HepG2 (cell line): ENCODE data around the gene LOC128125822.

Experiments used
- ATF7-NPFF ChIP-seq: sonication (generic); formaldehyde crosslinking; IDR thresholded peaks from 2 replicates; pipeline ENCODE4 v1.8.1; 2023; ENCODE audit warnings: mild to moderate bottlenecking, low read depth, missing genetic modification reagents, moderate library complexity
- BATF2 ChIP-seq: sonication (generic); formaldehyde crosslinking; IDR thresholded peaks from 2 replicates; pipeline ENCODE4 v1.8.0; 2022; ENCODE audit warnings: mild to moderate bottlenecking, missing genetic modification reagents, moderate library complexity
- BRCA1 ChIP-seq: sonication (generic); formaldehyde crosslinking; IDR thresholded peaks from 2 replicates; pipeline ENCODE4 v1.4.0; 2020; ENCODE audit warnings: missing genetic modification reagents
- CSRNP2 ChIP-seq: sonication (generic); formaldehyde crosslinking; conservative IDR thresholded peaks from 2 replicates; pipeline ENCODE4 v1.8.0; 2022; ENCODE audit warnings: low read depth, missing genetic modification reagents
- EHMT2 ChIP-seq: fragments of 200-600 bp; sonication (generic); IDR thresholded peaks from 2 replicates; pipeline ENCODE4 v1.7.0; 2017; ENCODE audit warnings: antibody characterized with exemption, low read depth, low read length, borderline replicate concordance
- FOXK1 ChIP-seq: sonication (generic); formaldehyde crosslinking; IDR thresholded peaks from 2 replicates; pipeline ENCODE4 v1.4.0; 2020; ENCODE audit warnings: low read depth, missing genetic modification reagents, borderline replicate concordance
- GPN1 ChIP-seq: sonication (generic); formaldehyde crosslinking; IDR thresholded peaks from 2 replicates; pipeline ENCODE4 v1.5.1; 2020; ENCODE audit warnings: missing genetic modification reagents, borderline replicate concordance
- HDAC1 ChIP-seq: sonication (generic); formaldehyde crosslinking; IDR thresholded peaks from 2 replicates; pipeline ENCODE4 v1.5.1; 2020; ENCODE audit warnings: mild to moderate bottlenecking, missing genetic modification reagents
- HDAC6 ChIP-seq: fragments of 200-600 bp; sonication (generic); IDR thresholded peaks from 2 replicates; pipeline ENCODE4 v1.7.0; 2017; ENCODE audit warnings: mild to moderate bottlenecking, antibody characterized with exemption, low read length, low read depth
- KLF6 ChIP-seq: IDR thresholded peaks from 2 replicates; pipeline ENCODE4 v1.8.0; 2016; ENCODE audit warnings: missing biosample characterization, missing genetic modification reagents
- MED1 ChIP-seq: sonication (generic); formaldehyde crosslinking; IDR thresholded peaks from 2 replicates; pipeline ENCODE4 v1.4.0; 2020; ENCODE audit warnings: missing genetic modification reagents
- MEIS1 ChIP-seq: sonication (generic); formaldehyde crosslinking; IDR thresholded peaks from 2 replicates; pipeline ENCODE4 v1.9.0; 2021; ENCODE audit warnings: mild to moderate bottlenecking, missing genetic modification reagents, moderate library complexity, borderline replicate concordance
- MTF2 ChIP-seq: sonication (generic); formaldehyde crosslinking; IDR thresholded peaks from 2 replicates; pipeline ENCODE4 v1.5.0; 2020; ENCODE audit warnings: missing genetic modification reagents, borderline replicate concordance
- POGK ChIP-seq: sonication (generic); formaldehyde crosslinking; conservative IDR thresholded peaks from 2 replicates; pipeline ENCODE4 v1.8.0; 2022; ENCODE audit warnings: mild to moderate bottlenecking, moderate library complexity, missing genetic modification reagents
- TRIM24 ChIP-seq: sonication (generic); formaldehyde crosslinking; IDR thresholded peaks from 2 replicates; pipeline ENCODE4 v1.8.0; 2022; ENCODE audit warnings: mild to moderate bottlenecking, missing genetic modification reagents
- YEATS2 ChIP-seq: sonication (generic); formaldehyde crosslinking; IDR thresholded peaks from 2 replicates; pipeline ENCODE4 v1.4.0; 2020; ENCODE audit warnings: missing genetic modification reagents, borderline replicate concordance
- ZFP36 ChIP-seq: fragments of 150-350 bp; IDR thresholded peaks from 2 replicates; pipeline ENCODE4 v1.6.1; 2018; ENCODE audit warnings: borderline replicate concordance, low read length, low read depth; ENCODE audit not compliant: partially characterized antibody
- ZNF10 ChIP-seq: sonication (generic); formaldehyde crosslinking; IDR thresholded peaks from 2 replicates; pipeline ENCODE4 v1.4.0; 2020; ENCODE audit warnings: mild to moderate bottlenecking, low read depth, missing genetic modification reagents, borderline replicate concordance
- ZNF180 ChIP-seq: sonication (generic); formaldehyde crosslinking; IDR thresholded peaks from 2 replicates; pipeline ENCODE4 v1.4.0; 2020; ENCODE audit warnings: low read depth, missing genetic modification reagents, borderline replicate concordance
- ZNF468 ChIP-seq: sonication (generic); formaldehyde crosslinking; IDR thresholded peaks from 2 replicates; pipeline ENCODE4 v1.8.0; 2022; ENCODE audit warnings: mild to moderate bottlenecking, moderate library complexity, missing genetic modification reagents
- ZNF556 ChIP-seq: sonication (generic); formaldehyde crosslinking; IDR thresholded peaks from 2 replicates; pipeline ENCODE4 v1.4.0; 2020; ENCODE audit warnings: mild to moderate bottlenecking, missing genetic modification reagents, borderline replicate concordance
- ZNF784 ChIP-seq: sonication (generic); formaldehyde crosslinking; IDR thresholded peaks from 2 replicates; pipeline ENCODE4 v1.5.1; 2020; ENCODE audit warnings: missing genetic modification reagents, mild to moderate bottlenecking, borderline replicate concordance
- ZSCAN21 ChIP-seq: sonication (generic); formaldehyde crosslinking; IDR thresholded peaks from 2 replicates; pipeline ENCODE4 v1.8.0; 2022; ENCODE audit warnings: mild to moderate bottlenecking, missing genetic modification reagents, moderate library complexity, borderline replicate concordance
- ZSCAN29 ChIP-seq: sonication (generic); formaldehyde crosslinking; conservative IDR thresholded peaks from 2 replicates; pipeline ENCODE4 v1.4.0; 2020; ENCODE audit warnings: mild to moderate bottlenecking, missing genetic modification reagents

Gene LOC128125822

DNA sequence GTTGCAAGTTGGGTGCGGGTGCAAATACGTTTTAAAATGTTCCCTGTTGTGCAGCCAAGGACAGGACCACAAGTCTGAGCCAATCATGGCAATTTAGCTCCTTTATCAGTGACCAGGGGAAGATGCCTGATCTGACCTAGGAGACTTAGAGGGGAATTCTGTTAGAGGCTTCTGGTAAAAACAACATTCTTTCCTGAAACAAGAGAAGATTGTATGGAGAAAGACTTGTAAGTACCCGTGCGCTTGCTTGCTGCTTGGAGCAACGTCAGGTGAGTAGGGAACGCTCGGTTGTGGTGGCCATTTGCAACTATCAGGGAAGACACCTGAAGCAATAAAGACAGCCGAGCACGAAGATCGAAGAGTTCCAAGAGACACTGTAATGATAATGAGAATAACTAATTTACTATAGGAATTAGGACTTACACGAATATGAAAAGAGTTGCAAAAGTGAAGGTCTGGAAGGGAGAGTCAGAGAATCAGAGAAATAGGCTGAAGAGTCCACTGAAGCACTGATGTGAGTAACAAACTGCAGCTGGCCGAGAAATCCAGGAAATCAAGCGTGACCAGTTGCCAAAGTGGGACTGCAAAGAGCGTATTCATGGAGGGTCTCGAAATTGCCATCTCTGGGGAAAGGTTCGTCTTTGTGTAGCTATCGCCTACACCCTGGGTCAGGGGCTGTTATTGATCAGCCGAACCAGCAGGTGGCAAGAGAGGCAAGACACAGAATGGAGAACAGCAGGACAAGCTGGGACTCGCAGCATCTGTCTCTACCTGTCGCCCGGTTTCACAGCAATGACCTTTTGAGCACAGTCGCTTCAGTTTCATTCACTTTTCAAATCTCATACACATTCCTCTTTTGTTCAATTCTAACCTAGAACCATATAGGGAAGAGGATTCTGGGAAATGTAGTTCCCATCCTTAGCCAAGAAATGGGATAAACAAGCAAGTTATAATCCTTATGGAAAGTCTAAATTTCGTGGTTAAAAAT lies 26.1 kb downstream of the LOC128125822 start (continued):
- TF ChIP-seq MEIS1 (no peak), ZNF468 (no peak), YEATS2 (CRISPR knock-in tag) (peak; percentile 47; the same call in 1 of the 2 replicates), ZSCAN29 (CRISPR knock-in tag) (peak; percentile 62; the same call in 1 of the 2 replicates), CSRNP2 (CRISPR knock-in tag) (0 out of 2 replicates have a peak, but pooled peaks have one; percentile 29), KLF6 (CRISPR knock-in tag) (peak; percentile 72; the same call in 1 of the 2 replicates), ZNF10 (CRISPR knock-in tag) (no peak), ZSCAN21 (CRISPR knock-in tag) (no peak; the same call in 1 of the 2 replicates), ZFP36 (no peak), ZNF784 (peak; percentile 68), TRIM24 (no peak), EHMT2 (no peak), BRCA1 (CRISPR knock-in tag) (peak; percentile 63; the same call in 1 of the 2 replicates), FOXK1 (CRISPR knock-in tag) (peak; percentile 42; the same call in 1 of the 2 replicates), MED1 (CRISPR knock-in tag) (peak; percentile 81), HDAC6 (no peak), MTF2 (CRISPR knock-in tag) (no peak), ZNF556 (CRISPR knock-in tag) (no peak; the same call in 1 of the 2 replicates), BATF2 (CRISPR knock-in tag) (no peak), ATF7-NPFF (CRISPR knock-in tag) (no peak), POGK (CRISPR knock-in tag) (no peak), GPN1 (no peak), ZNF180 (CRISPR knock-in tag) (no peak), HDAC1 (peak; percentile 45)
